ENCODE measurements around the gene USP36.

GRCh38 chr17:78812855-78813254 is 27.8 kb downstream of the USP36 start:
- no peak for TF ChIP-seq GATA3 (IDR thresholded peaks at IDR 0.05; ENCODE audit: low read depth, low read length)
- TF ChIP-seq GATA2 (IDR thresholded peaks at IDR 0.05; ENCODE audit: low read depth, low read length), result no peak

All from SH-SY5Y (cell line).